Endothelial cell of umbilical vein (primary cell): ENCODE results near the gene ZNF438. TPM values are rescaled to one million over a fixed set of nuclear protein-coding genes. Genes with fewer than 3 reads are reported as not detected.

Source experiments
- BruUV-seq: library from RNA; stranded (reverse); fragments of 400-500 nt; replicated peaks from 2 replicates; lab custom pipeline; 2021; lab: Mats Ljungman, UMichigan
- CTCF ChIA-PET: fragments of 300-600, 350-600 bp; sonication (Branson Sonifier 250); formaldehyde crosslinking; loops from one replicate; lab custom pipeline; 2021; ENCODE audit warnings: antibody characterized with exemption, inconsistent platforms; lab: Charles Lee
- POLR2A ChIA-PET: fragments of 300-600, 350-600 bp; sonication (Branson Sonifier 250); formaldehyde crosslinking; loops from one replicate; lab custom pipeline; 2021; ENCODE audit warnings: antibody characterized with exemption, inconsistent platforms; lab: Charles Lee
- DNase-seq: peaks from one replicate; pipeline ENCODE4 v3.0.0-alpha.2; 2011; ENCODE audit warnings: low read depth, low spot score
- FAIRE-seq: peaks from 2 replicates; lab custom pipeline; 2011; peaks lifted over from hg19 to GRCh38; lab: Jason Lieb, UNC
- H2AFZ ChIP-seq: 2 replicates; pipeline ENCODE4 v1.6.0; 2012; ENCODE audit warnings: low read depth, low read length, control low read depth, inconsistent platforms
- H3K27ac ChIP-seq: 2 replicates; pipeline ENCODE4 v1.5.1; 2011; ENCODE audit warnings: low read depth, mild to moderate bottlenecking, control low read depth, low read length, moderate library complexity; ENCODE audit not compliant: insufficient read depth
- H3K27me3 ChIP-seq, 2 experiments: 2 replicates each; pipeline versions ENCODE4 v1.6.0 to v1.6.1; 2011; ENCODE audit warnings: low read length in 2 of 2, mixed read lengths in 1 of 2; ENCODE audit not compliant: control insufficient read depth in 2 of 2, insufficient read depth in 2 of 2
- H3K36me3 ChIP-seq, 2 experiments: 2 replicates in 1 of 2; 3 replicates in 1 of 2; pipeline ENCODE4 v1.5.1; 2011; ENCODE audit warnings: low read length in 2 of 2, mild to moderate bottlenecking in 1 of 2, moderate library complexity in 1 of 2; ENCODE audit not compliant: control insufficient read depth in 2 of 2, insufficient read depth in 2 of 2; ENCODE audit errors: extremely low read depth in 1 of 2
- H3K4me1 ChIP-seq: 3 replicates; pipeline ENCODE4 v1.5.1; 2011; ENCODE audit warnings: mild to moderate bottlenecking, low read length; ENCODE audit not compliant: control insufficient read depth, insufficient read depth; ENCODE audit errors: extremely low read depth
- H3K4me2 ChIP-seq: 2 replicates; pipeline ENCODE4 v1.6.1; 2011; ENCODE audit warnings: low read length, control low read depth, mixed read lengths; ENCODE audit not compliant: insufficient read depth
- H3K4me3 ChIP-seq, 3 experiments: fragments of 200-600 bp in 1 of 3; sonication (generic), shearing (Covaris generic) in 1 of 3; replicated peaks in 1 of 3; 2 replicates each; pipeline ENCODE4 v1.5.1; 2011 to 2016; ENCODE audit warnings: control low read depth in 3 of 3, low read length in 3 of 3, mild to moderate bottlenecking in 2 of 3, inconsistent platforms in 1 of 3, low read depth in 1 of 3, moderate library complexity in 1 of 3; ENCODE audit not compliant: insufficient read depth in 1 of 3
- H3K79me2 ChIP-seq: 2 replicates; pipeline ENCODE4 v1.6.0; 2012; ENCODE audit warnings: low read length, inconsistent platforms; ENCODE audit not compliant: control insufficient read depth, insufficient read depth
- H3K9ac ChIP-seq: replicated peaks from 2 replicates; pipeline ENCODE3; 2011; ENCODE audit warnings: low read length, control low read depth; ENCODE audit not compliant: insufficient read depth; ENCODE audit errors: extremely low read depth
- H3K9me1 ChIP-seq: replicated peaks from 3 replicates; pipeline ENCODE4 v1.6.0; 2011; ENCODE audit warnings: mild to moderate bottlenecking, low read length; ENCODE audit not compliant: control insufficient read depth, insufficient read depth; ENCODE audit errors: extremely low read depth
- H3K9me3 ChIP-seq: replicated peaks from 2 replicates; pipeline ENCODE4 v1.5.1; 2012; ENCODE audit warnings: low read length, inconsistent platforms; ENCODE audit not compliant: control insufficient read depth, insufficient read depth
- H4K20me1 ChIP-seq: replicated peaks from 2 replicates; pipeline ENCODE3; 2011; ENCODE audit warnings: mild to moderate bottlenecking, low read length; ENCODE audit not compliant: control insufficient read depth, insufficient read depth; ENCODE audit errors: extremely low read depth
- EZH2 ChIP-seq: IDR thresholded peaks from 2 replicates; pipeline ENCODE4 v1.6.1; 2012; ENCODE audit warnings: borderline replicate concordance, low read depth, mild to moderate bottlenecking, moderate library complexity, low read length, inconsistent platforms; ENCODE audit not compliant: severe bottlenecking
- FOS ChIP-seq: IDR thresholded peaks from 2 replicates; pipeline ENCODE4 v1.6.1; 2011; ENCODE audit warnings: mild to moderate bottlenecking, low read length, moderate library complexity, borderline replicate concordance; ENCODE audit not compliant: insufficient read depth
- GATA2 ChIP-seq: IDR thresholded peaks from 2 replicates; pipeline ENCODE4 v1.7.0; 2011; ENCODE audit warnings: low read depth, mild to moderate bottlenecking, moderate library complexity, mixed read lengths, low read length; ENCODE audit not compliant: insufficient read length, insufficient read depth
- JUN ChIP-seq: IDR thresholded peaks from 2 replicates; pipeline ENCODE4 v1.6.1; 2011; ENCODE audit warnings: borderline replicate concordance, low read depth; ENCODE audit not compliant: insufficient read length, insufficient read depth
- MAX ChIP-seq: IDR thresholded peaks from 2 replicates; pipeline ENCODE4 v1.6.1; 2011; ENCODE audit not compliant: insufficient read depth, insufficient read length
- MYC ChIP-seq: IDR thresholded peaks from one replicate; pipeline ENCODE4 v1.6.1; 2011; ENCODE audit warnings: mild to moderate bottlenecking, low read depth, low read length
- POLR2A ChIP-seq: IDR thresholded peaks from 2 replicates; pipeline ENCODE4 v1.6.1; 2012; ENCODE audit warnings: low read depth, mild to moderate bottlenecking, control low read depth, low read length
- POLR2AphosphoS5 ChIP-seq: IDR thresholded peaks from 2 replicates; pipeline ENCODE4 v1.6.1; 2012; ENCODE audit warnings: low read depth, mild to moderate bottlenecking, control low read depth, low read length, moderate library complexity; ENCODE audit not compliant: insufficient read depth
- dilution Hi-C: fragments of 300-500 bp; cut with MboI; formaldehyde crosslinking; loops from one replicate; pipeline ENCODE4 v1.15.0; 2019; ENCODE audit warnings: low sequenced_read_pairs; ENCODE audit not compliant: extremely low pct_ligation_motif_present
- intact Hi-C: fragments of 100-400 bp; cut with micrococcal nuclease; formaldehyde crosslinking; loops from one replicate; pipeline ENCODE4 v1.10.0; 2022
- polyA plus RNA-seq, 4 experiments: library from polyadenylated mRNA; depleted of rRNA in 3 of 4; stranded (reverse) in 3 of 4; unstranded in 1 of 4; fragments of >200 nt; gene quantifications; 2 replicates each; pipeline versions ENCODE4 v1.2.1 to v1.2.3, GENCODE V29; 2011 to 2012; ENCODE audit warnings: missing spikeins in 1 of 4
- total RNA-seq: library from RNA; stranded (reverse); gene quantifications from 2 replicates; pipeline ENCODE4 v1.2.3, GENCODE V29; 2021
- TF ChIP-seq, protein P1 (sequence below), 2 donors: IDR thresholded peaks; 1 replicate in 1 of 2; 2 replicates in 1 of 2; pipeline ENCODE4 v1.5.1; 2011; ENCODE audit warnings: low read length in 2 of 2, mild to moderate bottlenecking in 2 of 2, moderate library complexity in 2 of 2, control low read depth in 1 of 2, inconsistent platforms in 1 of 2, low read depth in 1 of 2; ENCODE audit not compliant: insufficient read depth in 1 of 2; ENCODE audit errors: extremely low read depth in 1 of 2

Gene ZNF438
- total and polyA plus RNA-seq, 2 donors (not counting 3 experiments of a cell fraction or from before 2014, with no cell fraction given), result 7.2 to 15.1 TPM

DNA sequence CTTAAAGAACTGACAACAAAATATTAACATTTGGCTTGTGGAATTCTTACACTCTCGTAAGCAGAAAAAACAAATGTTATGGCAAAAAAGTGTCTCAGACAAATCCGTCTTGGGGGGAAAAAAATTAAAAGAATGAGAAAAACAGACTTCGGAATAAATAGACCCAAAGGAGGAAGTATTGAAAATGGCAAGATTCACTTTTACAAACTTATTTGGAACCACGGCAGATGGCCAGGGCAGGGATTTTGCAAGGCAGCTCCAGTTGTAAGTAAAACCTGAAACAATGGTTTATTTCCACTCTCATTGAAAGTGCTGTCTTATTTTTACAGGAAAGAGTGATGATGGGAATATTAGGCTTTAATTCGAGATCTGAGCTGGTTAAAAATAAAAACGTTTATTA is 1.5 kb upstream of the ZNF438 start:
- Histone ChIP-seq H4K20me1 (no peaks in the 10 kb centered on the region), H3K4me3 (no peak overlapping the region), H3K4me1 (peaks cover 32% of the 10 kb centered on the region), H3K9me3 (no peaks in the 10 kb centered on the region), H3K4me2 (no peak overlapping the region), H3K27ac (no peak overlapping the region), H3K27me3 (no peaks in the 10 kb centered on the region), H3K36me3 (no peaks in the 10 kb centered on the region), H3K9me1 (no peaks in the 10 kb centered on the region), H2AFZ (no peak overlapping the region), H3K9ac (no peak overlapping the region), H3K79me2 (no peaks in the 10 kb centered on the region)
- FAIRE-seq (no peak), DNase-seq (no peak)
- POLR2A ChIA-PET, result interaction anchor here (0.6 kb wide), 1 partner anchor 101 kb away, joined by 5 read pairs; no protein-coding TSS in a partner anchor
- CTCF ChIA-PET, result interaction anchor here (1.5 to 2.6 kb wide), 4 partner anchors 47 to 458 kb away, joined by 6 to 10 read pairs (median 8); no protein-coding TSS in a partner anchor
- no TSS peak for BruUV-seq
- TF ChIP-seq POLR2A (no peak), GATA2 (no peak), POLR2AphosphoS5 (no peak), JUN (no peak), FOS (no peak), EZH2 (no peak), MAX (no peak), MYC (no peak)
- TF ChIP-seq, protein P1, sequence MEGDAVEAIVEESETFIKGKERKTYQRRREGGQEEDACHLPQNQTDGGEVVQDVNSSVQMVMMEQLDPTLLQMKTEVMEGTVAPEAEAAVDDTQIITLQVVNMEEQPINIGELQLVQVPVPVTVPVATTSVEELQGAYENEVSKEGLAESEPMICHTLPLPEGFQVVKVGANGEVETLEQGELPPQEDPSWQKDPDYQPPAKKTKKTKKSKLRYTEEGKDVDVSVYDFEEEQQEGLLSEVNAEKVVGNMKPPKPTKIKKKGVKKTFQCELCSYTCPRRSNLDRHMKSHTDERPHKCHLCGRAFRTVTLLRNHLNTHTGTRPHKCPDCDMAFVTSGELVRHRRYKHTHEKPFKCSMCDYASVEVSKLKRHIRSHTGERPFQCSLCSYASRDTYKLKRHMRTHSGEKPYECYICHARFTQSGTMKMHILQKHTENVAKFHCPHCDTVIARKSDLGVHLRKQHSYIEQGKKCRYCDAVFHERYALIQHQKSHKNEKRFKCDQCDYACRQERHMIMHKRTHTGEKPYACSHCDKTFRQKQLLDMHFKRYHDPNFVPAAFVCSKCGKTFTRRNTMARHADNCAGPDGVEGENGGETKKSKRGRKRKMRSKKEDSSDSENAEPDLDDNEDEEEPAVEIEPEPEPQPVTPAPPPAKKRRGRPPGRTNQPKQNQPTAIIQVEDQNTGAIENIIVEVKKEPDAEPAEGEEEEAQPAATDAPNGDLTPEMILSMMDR (IDR thresholded peaks at IDR 0.05; ENCODE audit: extremely low read depth in 1 of 2, insufficient read depth in 1 of 2, low read depth in 1 of 2, low read length in 2 of 2), result no peak
- intact Hi-C loops (loop anchor here (2.0 to 10.0 kb wide), 3 partner anchors 174 to 772 kb away; no protein-coding TSS in a partner anchor), dilution Hi-C loops (no loop called here)
